Measurements from ENCODE around the gene SRSF8. TPM values are rescaled to one million over a fixed set of nuclear protein-coding genes. Genes with fewer than 3 reads are reported as not detected.

SRSF8 gene
- total RNA-seq, 1 experiment from 2014 or later, result 5.7 TPM

DNA sequence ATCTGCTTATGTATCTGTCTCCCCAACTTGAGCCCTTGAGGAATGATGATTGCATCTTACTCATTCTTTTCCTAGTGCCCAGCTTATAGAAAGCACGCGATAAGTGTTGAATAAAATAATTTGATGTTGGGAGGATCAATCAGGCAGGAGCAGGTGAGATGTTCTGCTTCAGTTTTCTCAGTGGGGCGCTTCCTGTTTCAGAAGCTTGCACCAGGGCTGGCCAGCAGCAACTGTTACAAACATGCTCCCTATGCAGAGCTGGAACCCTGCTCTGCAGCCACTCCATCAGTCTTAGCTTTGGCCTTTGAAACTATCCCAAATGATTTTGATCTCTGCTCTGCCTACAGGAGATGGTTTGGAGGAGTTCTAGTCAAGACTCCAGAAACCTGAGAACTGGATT, 26.8 kb downstream of the SRSF8 start:
- no peaks in the 10 kb centered on the region for H3K27me3 ChIP-seq (replicated peaks)
- H3K9me3 ChIP-seq (replicated peaks), result no peaks in the 10 kb centered on the region
- no peaks in the 10 kb centered on the region for H3K4me1 ChIP-seq (replicated peaks)
- DNase-seq (ENCODE audit: low read depth in 1 of 2, low spot score in 2 of 2), result no peak
- H3K27ac ChIP-seq, result no peak overlapping the region
- no peaks in the 10 kb centered on the region for H3K36me3 ChIP-seq
- no peak overlapping the region for H3K4me3 ChIP-seq

- Histone ChIP-seq H3K36me3 (no peaks in the 10 kb centered on the region), H3K27me3 (replicated peaks) (no peaks in the 10 kb centered on the region), H3K4me1 (replicated peaks) (no peaks in the 10 kb centered on the region), H3K27ac (no peak overlapping the region), H3K9me3 (replicated peaks) (no peaks in the 10 kb centered on the region), H3K4me3 (no peak overlapping the region)
- DNase-seq (ENCODE audit: low read depth in 1 of 2, low spot score in 2 of 2), result no peak
Measured at GRCh38 chr11:95095858-95096587, 29.3 kb downstream of the SRSF8 start.

DNA sequence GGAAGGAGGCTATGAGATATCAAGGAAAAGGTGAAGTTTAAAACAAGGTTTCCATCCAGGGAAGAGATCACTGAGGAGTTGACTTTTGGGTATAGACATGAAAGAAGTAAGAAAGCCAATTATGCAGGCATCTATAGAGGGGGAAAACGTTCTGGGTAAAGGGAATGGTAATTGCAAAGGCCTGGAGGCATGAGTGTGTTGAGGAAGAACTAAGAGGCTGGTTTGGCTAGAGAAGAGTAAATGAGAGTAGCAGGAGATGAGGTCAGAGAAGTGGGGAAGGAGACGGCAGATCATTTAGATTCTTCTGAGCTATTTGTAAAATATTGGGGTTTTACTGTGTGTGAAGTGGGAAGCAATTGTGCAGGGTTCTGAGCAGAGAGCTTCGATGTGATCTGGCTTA, 30.5 kb downstream of the SRSF8 start:
- Histone ChIP-seq H3K36me3 (no peaks in the 10 kb centered on the region), H3K4me3 (no peak overlapping the region), H3K4me1 (replicated peaks) (no peaks in the 10 kb centered on the region), H3K9me3 (replicated peaks) (no peaks in the 10 kb centered on the region), H3K27ac (no peak overlapping the region), H3K27me3 (replicated peaks) (no peaks in the 10 kb centered on the region)
- no peak for DNase-seq (ENCODE audit: low read depth in 1 of 2, low spot score in 2 of 2)

- no peak for DNase-seq (ENCODE audit: low read depth in 1 of 2, low spot score in 2 of 2)
Measured at GRCh38 chr11:95098826-95099225, 32.1 kb downstream of the SRSF8 start.

DNA sequence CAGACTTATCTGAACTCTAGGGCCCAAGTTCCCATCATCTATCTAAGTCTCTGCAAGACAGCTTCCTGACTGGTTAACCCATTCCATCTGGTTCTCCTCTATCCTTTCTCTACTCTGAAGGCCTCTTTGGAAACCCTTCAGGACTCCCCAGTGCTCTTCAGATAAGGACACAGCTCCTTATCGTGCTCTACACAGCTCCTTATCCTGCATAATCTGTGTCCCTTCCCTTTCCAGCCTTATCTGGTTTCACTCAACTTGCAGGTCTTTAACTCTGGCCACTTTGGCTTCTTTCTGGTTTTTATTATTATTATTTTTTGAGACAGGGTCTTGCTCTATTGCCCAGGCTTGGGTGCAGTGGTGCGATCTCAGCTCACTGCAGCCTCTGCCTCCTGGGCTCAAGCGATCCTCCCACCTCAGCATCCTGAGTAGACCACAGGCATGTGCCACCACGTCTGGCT, 33.5 kb downstream of the SRSF8 start:
- H3K4me3 ChIP-seq, result no peak overlapping the region
- no peaks in the 10 kb centered on the region for H3K36me3 ChIP-seq
- no peaks in the 10 kb centered on the region for H3K9me3 ChIP-seq (replicated peaks)
- no peak for DNase-seq (ENCODE audit: low read depth in 1 of 2, low spot score in 2 of 2)
- H3K4me1 ChIP-seq (replicated peaks), result no peaks in the 10 kb centered on the region
- no peak overlapping the region for H3K27ac ChIP-seq
- no peaks in the 10 kb centered on the region for H3K27me3 ChIP-seq (replicated peaks)

More at GRCh38 chr11:95098826-95099225, 32.1 kb downstream of the SRSF8 start:
- no peaks in the 10 kb centered on the region for H3K4me1 ChIP-seq (replicated peaks)
- H3K9me3 ChIP-seq (replicated peaks), result no peaks in the 10 kb centered on the region
- no peak overlapping the region for H3K27ac ChIP-seq
- H3K4me3 ChIP-seq, result no peak overlapping the region
- H3K36me3 ChIP-seq, result no peaks in the 10 kb centered on the region
- no peaks in the 10 kb centered on the region for H3K27me3 ChIP-seq (replicated peaks)

GRCh38 chr11:95100856-95101507, 34.3 kb downstream of the SRSF8 start:
- no peak overlapping the region for H3K27ac ChIP-seq
- no peaks in the 10 kb centered on the region for H3K4me1 ChIP-seq (replicated peaks)
- H3K27me3 ChIP-seq (replicated peaks), result no peaks in the 10 kb centered on the region
- DNase-seq (ENCODE audit: low read depth in 1 of 2, low spot score in 2 of 2), result no peak
- no peaks in the 10 kb centered on the region for H3K36me3 ChIP-seq
- no peak overlapping the region for H3K4me3 ChIP-seq
- no peaks in the 10 kb centered on the region for H3K9me3 ChIP-seq (replicated peaks)

- H3K9me3 ChIP-seq (replicated peaks), result no peaks in the 10 kb centered on the region
Measured at GRCh38 chr11:95101935-95102334, 35.2 kb downstream of the SRSF8 start.

GRCh38 chr11:95102733-95103132, 36.0 kb downstream of the SRSF8 start:
- Histone ChIP-seq H3K36me3 (no peaks in the 10 kb centered on the region), H3K4me1 (replicated peaks) (no peaks in the 10 kb centered on the region), H3K9me3 (replicated peaks) (no peaks in the 10 kb centered on the region), H3K27ac (no peak overlapping the region), H3K4me3 (no peak overlapping the region), H3K27me3 (replicated peaks) (no peaks in the 10 kb centered on the region)
- no peak for DNase-seq (ENCODE audit: low read depth in 1 of 2, low spot score in 2 of 2)

More at GRCh38 chr11:95101935-95102334, 35.2 kb downstream of the SRSF8 start:
- Histone ChIP-seq H3K27ac (no peak overlapping the region), H3K4me3 (no peak overlapping the region), H3K36me3 (no peaks in the 10 kb centered on the region), H3K27me3 (replicated peaks) (no peaks in the 10 kb centered on the region), H3K4me1 (replicated peaks) (no peaks in the 10 kb centered on the region)
- DNase-seq (ENCODE audit: low read depth in 1 of 2, low spot score in 2 of 2), result no peak

DNA sequence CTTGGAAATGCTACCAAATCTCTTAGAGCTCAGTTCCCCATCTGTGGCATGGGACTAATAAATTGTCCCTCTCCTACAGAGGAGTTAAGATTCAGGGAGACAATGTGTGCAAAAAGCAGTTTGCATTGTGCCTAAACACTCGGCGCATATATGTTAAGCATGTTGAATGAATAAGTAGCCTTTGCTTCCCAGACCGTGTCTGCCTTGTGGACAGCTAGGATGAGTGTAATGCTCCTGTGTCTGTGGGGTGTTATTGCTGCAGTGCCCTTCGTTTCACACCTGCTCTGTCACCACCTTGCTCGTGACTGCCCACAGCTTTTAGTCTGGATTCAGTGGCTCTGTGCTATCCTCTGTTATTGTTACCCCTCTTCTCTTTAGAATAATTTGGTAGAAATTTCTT, 37.0 kb downstream of the SRSF8 start:
- Histone ChIP-seq H3K9me3 (replicated peaks) (no peaks in the 10 kb centered on the region), H3K36me3 (no peaks in the 10 kb centered on the region), H3K27ac (no peak overlapping the region), H3K4me1 (replicated peaks) (no peaks in the 10 kb centered on the region), H3K27me3 (replicated peaks) (no peaks in the 10 kb centered on the region), H3K4me3 (no peak overlapping the region)
- DNase-seq (ENCODE audit: low read depth in 1 of 2, low spot score in 2 of 2), result no peak

DNA sequence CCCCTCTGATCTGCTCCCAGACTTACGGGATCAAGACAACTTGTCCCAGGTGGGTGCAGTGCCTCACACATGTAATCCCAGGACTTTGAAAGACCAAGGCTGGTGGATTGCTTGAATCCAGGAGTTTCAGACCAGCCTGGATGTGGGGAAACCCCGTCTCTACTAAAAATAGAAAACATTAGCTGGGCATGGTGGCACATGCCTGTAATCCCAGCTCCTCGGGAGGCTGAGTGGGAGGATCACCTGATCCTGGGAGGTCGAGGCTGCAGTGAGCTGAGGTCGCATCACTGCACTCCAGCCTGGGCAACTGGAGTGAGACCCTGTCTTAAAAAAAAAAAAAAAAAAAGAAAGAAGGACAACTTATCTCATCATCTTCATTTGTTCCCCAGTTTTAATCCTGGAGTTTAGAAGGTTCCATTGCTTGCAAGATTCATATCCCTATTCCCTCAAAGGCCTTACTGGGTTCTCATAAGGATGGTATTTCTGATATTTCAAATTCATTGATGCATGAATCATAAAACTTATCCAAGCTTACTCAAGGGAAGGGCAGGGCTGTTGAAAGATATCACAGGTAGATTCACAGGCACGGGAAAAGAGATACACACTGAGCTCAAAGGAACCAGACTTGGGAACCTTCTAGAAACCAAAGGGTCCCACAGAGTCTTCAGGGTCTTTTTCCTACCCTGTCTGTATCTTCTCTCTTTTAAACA, 37.6 kb downstream of the SRSF8 start:
- H3K9me3 ChIP-seq (replicated peaks), result no peaks in the 10 kb centered on the region
- no peak for DNase-seq (ENCODE audit: low read depth in 1 of 2, low spot score in 2 of 2)

DNA sequence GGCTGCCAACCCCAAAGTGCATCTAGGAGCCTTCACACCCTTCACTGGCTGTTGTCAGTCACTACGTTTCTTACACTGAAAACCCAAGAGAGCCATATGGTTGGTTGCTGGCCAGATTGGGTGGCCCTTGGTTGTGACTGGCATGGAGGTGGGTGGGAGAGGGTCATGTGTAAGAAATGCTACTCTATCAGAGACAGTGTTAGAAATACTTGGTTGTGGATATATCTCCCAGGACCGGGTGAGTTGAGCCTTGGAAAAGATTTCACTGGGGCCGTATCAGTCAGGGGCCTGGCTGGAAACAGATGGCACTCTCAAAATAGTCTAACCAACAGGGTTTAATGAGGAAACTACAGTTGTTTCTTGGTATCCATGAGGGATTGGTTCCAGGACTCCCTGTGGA, 38.1 kb downstream of the SRSF8 start:
- Histone ChIP-seq H3K27ac (no peak overlapping the region), H3K4me1 (replicated peaks) (no peaks in the 10 kb centered on the region), H3K36me3 (no peaks in the 10 kb centered on the region), H3K27me3 (replicated peaks) (no peaks in the 10 kb centered on the region), H3K9me3 (replicated peaks) (no peaks in the 10 kb centered on the region), H3K4me3 (no peak overlapping the region)
- no peak for DNase-seq (ENCODE audit: low read depth in 1 of 2, low spot score in 2 of 2)

More for the DNA sequence above, 37.6 kb downstream of the SRSF8 start:
- H3K36me3 ChIP-seq, result no peaks in the 10 kb centered on the region
- H3K4me3 ChIP-seq, result no peak overlapping the region
- H3K27ac ChIP-seq, result no peak overlapping the region
- H3K27me3 ChIP-seq (replicated peaks), result no peaks in the 10 kb centered on the region
- H3K4me1 ChIP-seq (replicated peaks), result no peaks in the 10 kb centered on the region

GRCh38 chr11:95108159-95108611, 41.5 kb downstream of the SRSF8 start:
- Histone ChIP-seq H3K4me1 (replicated peaks) (no peaks in the 10 kb centered on the region), H3K27ac (no peak overlapping the region), H3K4me3 (no peak overlapping the region), H3K27me3 (replicated peaks) (no peaks in the 10 kb centered on the region), H3K9me3 (replicated peaks) (no peaks in the 10 kb centered on the region), H3K36me3 (no peaks in the 10 kb centered on the region)
- DNase-seq (ENCODE audit: low read depth in 1 of 2, low spot score in 2 of 2), result no peak

- Histone ChIP-seq H3K9me3 (replicated peaks) (no peaks in the 10 kb centered on the region), H3K4me1 (replicated peaks) (no peaks in the 10 kb centered on the region), H3K27me3 (replicated peaks) (no peaks in the 10 kb centered on the region), H3K36me3 (no peaks in the 10 kb centered on the region), H3K4me3 (no peak overlapping the region), H3K27ac (no peak overlapping the region)
- DNase-seq (ENCODE audit: low read depth in 1 of 2, low spot score in 2 of 2), result no peak
Measured at GRCh38 chr11:95108671-95109551, 42.2 kb downstream of the SRSF8 start.

Data from SJSA1 (cell line).